Calu3 (cell line): ENCODE measurements around the gene TNFAIP3. TPM values are rescaled to one million over a fixed set of nuclear protein-coding genes. Genes with fewer than 3 reads are reported as not detected.

Experiments used
- BruUV-seq: library from RNA; stranded (reverse); fragments of 400-500 nt; replicated peaks from 2 replicates; lab custom pipeline; 2021; lab: Mats Ljungman, UMichigan
- CTCF ChIA-PET: fragments of 300-600 bp; sonication (Branson Sonifier 250); formaldehyde crosslinking; loops from one replicate; lab custom pipeline; 2022; ENCODE audit warnings: antibody characterized with exemption; lab: Charles Lee
- DNase-seq: peaks from one replicate; pipeline ENCODE4 v3.0.0; 2022
- H3K27ac Mint-ChIP-seq: one replicate; pipeline ENCODE4 v1.8.0; 2022; ENCODE audit warnings: mixed read lengths; ENCODE audit not compliant: unreplicated experiment
- H3K27me3 Mint-ChIP-seq: one replicate; pipeline ENCODE4 v1.8.0; 2022; ENCODE audit warnings: mixed read lengths; ENCODE audit not compliant: unreplicated experiment
- H3K36me3 Mint-ChIP-seq: one replicate; pipeline ENCODE4 v1.8.0; 2022; ENCODE audit warnings: mild to moderate bottlenecking, moderate library complexity, mixed read lengths; ENCODE audit not compliant: insufficient read depth, unreplicated experiment
- H3K4me1 Mint-ChIP-seq: one replicate; pipeline ENCODE4 v1.8.0; 2022; ENCODE audit warnings: mild to moderate bottlenecking, low read depth, mixed read lengths; ENCODE audit not compliant: unreplicated experiment
- H3K4me3 Mint-ChIP-seq: one replicate; pipeline ENCODE4 v1.8.0; 2022; ENCODE audit warnings: mild to moderate bottlenecking, low read depth, moderate library complexity, mixed read lengths; ENCODE audit not compliant: unreplicated experiment
- H3K9me3 Mint-ChIP-seq: one replicate; pipeline ENCODE4 v1.8.0; 2022; ENCODE audit warnings: low read depth, mixed read lengths; ENCODE audit not compliant: unreplicated experiment
- intact Hi-C: fragments of 100-400 bp; cut with micrococcal nuclease; formaldehyde crosslinking; loops from one replicate; pipeline ENCODE4 v1.10.0; 2022; ENCODE audit not compliant: unreplicated experiment
- total RNA-seq: library from RNA; stranded (reverse); gene quantifications from 2 replicates; pipeline ENCODE4 v1.2.3, GENCODE V29; 2022
- TF ChIP-seq, protein P1 (sequence below): fragments of 200-600 bp; IDR thresholded peaks from one replicate; pipeline ENCODE4 v1.8.0; 2022; ENCODE audit warnings: antibody characterized with exemption; ENCODE audit not compliant: unreplicated experiment

TNFAIP3 gene
- total RNA-seq, 1 experiment from 2014 or later, result 22.6 TPM

DNA sequence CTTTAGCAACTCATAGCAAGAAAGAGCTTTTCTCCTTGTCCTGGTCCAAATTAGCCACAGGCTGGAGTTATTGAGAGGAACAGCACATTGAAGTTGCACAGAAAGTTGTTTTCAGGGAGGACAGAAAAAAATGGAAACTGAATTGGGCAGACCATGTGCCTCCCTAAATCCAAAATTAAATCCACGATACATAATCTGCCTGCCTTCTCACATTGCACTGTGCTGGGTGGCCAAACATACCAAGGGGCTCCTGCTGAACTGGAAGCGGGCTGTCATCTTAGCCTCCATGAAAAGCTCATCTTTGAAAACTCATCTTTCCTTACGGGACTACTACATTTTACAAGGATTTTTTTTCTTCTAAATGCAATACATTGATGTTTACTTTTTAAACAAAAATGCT is 59.9 kb downstream of the TNFAIP3 start:
- H3K27ac Mint-ChIP-seq, result no peak overlapping the region
- H3K4me1 Mint-ChIP-seq, result peaks cover 21% of the 10 kb centered on the region
- peaks cover 4% of the 10 kb centered on the region for H3K36me3 Mint-ChIP-seq
- no peaks in the 10 kb centered on the region for H3K9me3 Mint-ChIP-seq
- no peak for DNase-seq
- BruUV-seq, result no TSS peak
- no peak overlapping the region for H3K4me3 Mint-ChIP-seq
- intact Hi-C loops, result no loop called here
- CTCF ChIA-PET, result no interaction called here
- TF ChIP-seq, protein P1, sequence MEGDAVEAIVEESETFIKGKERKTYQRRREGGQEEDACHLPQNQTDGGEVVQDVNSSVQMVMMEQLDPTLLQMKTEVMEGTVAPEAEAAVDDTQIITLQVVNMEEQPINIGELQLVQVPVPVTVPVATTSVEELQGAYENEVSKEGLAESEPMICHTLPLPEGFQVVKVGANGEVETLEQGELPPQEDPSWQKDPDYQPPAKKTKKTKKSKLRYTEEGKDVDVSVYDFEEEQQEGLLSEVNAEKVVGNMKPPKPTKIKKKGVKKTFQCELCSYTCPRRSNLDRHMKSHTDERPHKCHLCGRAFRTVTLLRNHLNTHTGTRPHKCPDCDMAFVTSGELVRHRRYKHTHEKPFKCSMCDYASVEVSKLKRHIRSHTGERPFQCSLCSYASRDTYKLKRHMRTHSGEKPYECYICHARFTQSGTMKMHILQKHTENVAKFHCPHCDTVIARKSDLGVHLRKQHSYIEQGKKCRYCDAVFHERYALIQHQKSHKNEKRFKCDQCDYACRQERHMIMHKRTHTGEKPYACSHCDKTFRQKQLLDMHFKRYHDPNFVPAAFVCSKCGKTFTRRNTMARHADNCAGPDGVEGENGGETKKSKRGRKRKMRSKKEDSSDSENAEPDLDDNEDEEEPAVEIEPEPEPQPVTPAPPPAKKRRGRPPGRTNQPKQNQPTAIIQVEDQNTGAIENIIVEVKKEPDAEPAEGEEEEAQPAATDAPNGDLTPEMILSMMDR, result no peak
- H3K27me3 Mint-ChIP-seq, result no peaks in the 10 kb centered on the region

DNA sequence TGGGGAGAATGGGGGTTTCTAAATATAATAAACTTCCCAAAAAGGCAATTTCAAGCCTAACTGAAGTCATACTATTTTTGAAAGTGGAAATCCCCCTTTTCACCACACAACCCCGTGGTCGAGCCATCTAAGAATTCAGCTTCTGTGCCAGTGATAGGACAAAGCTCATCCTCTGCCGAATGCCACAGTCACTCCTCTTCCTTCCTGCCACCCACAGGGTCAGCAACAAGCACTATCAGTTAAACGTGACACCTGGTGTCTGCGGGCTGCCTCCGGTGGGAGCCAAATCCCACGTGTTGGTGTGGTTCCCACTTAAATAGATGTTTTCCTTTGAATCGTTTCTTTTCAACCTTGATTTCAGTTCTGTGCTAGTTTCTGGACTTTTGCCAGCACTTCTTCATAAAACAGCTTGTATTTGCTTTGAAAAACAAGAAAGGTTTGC is 60.7 kb downstream of the TNFAIP3 start:
- Mint-ChIP-seq H3K27me3 (no peaks in the 10 kb centered on the region), H3K4me1 (peaks cover 21% of the 10 kb centered on the region), H3K4me3 (no peak overlapping the region), H3K36me3 (peaks cover 4% of the 10 kb centered on the region), H3K27ac (no peak overlapping the region), H3K9me3 (no peaks in the 10 kb centered on the region)
- no peak for DNase-seq
- CTCF ChIA-PET, result no interaction called here
- intact Hi-C loops, result no loop called here
- BruUV-seq, result no TSS peak
- TF ChIP-seq, protein P1, result no peak

DNA sequence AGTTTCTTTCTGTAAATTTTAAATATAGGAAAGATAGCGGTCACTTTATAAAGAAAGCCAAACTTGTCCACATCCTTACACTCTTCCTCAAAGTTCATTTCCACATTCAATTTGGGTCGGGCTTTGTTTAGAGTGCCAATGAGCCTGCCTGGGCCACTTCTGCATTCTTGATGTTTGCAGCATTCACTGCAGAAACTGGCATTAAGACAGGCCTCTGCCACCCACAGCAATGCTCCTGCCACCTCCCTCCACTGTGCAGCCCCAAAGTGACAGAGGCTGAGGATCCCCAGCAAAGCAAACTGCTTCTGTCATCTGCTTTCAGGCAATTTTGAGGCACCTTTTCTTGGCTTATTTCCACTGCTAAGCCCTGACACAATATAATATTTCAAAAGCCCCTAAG is 61.2 kb downstream of the TNFAIP3 start:
- CTCF ChIA-PET, result no interaction called here
- TF ChIP-seq, protein P1, result no peak
- no peaks in the 10 kb centered on the region for H3K27me3 Mint-ChIP-seq
- BruUV-seq, result no TSS peak
- peaks cover 21% of the 10 kb centered on the region for H3K4me1 Mint-ChIP-seq
- no peak overlapping the region for H3K27ac Mint-ChIP-seq
- DNase-seq, result no peak
- no peaks in the 10 kb centered on the region for H3K9me3 Mint-ChIP-seq
- peaks cover 4% of the 10 kb centered on the region for H3K36me3 Mint-ChIP-seq
- intact Hi-C loops, result no loop called here
- H3K4me3 Mint-ChIP-seq, result no peak overlapping the region

DNA sequence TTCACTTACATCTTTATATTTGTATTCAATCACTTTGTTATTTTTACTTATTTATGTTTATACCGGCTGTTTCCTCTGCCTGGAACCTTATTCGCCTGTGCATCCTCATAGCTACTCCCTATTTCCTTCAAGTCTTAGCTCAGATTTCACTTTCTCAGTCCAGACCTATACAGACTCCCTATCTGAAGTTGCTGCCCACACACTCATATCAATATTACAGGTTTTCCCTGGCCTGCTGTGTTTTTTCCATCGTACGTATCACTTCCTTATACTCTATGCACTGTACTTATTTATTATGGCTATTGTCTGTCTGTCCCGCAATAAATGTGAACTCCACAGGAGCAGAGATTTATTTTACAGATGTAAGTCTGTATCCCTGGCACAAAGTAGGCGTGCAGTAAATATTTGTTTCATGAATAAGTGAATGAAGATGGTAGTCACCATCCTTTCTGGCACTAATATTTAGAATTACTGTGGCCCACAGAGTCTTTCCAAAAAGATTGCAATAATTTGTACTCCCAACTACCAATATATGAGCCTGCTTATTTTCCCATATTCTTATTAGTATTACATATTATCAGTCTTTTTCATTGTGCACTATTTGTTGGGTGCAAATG is 64.9 kb downstream of the TNFAIP3 start:
- TF ChIP-seq, protein P1, result no peak
- Mint-ChIP-seq H3K9me3 (no peaks in the 10 kb centered on the region), H3K4me1 (peaks cover 12% of the 10 kb centered on the region), H3K27ac (no peak overlapping the region), H3K36me3 (no peaks in the 10 kb centered on the region), H3K27me3 (no peaks in the 10 kb centered on the region), H3K4me3 (no peak overlapping the region)
- BruUV-seq, result no TSS peak
- intact Hi-C loops, result no loop called here
- no peak for DNase-seq
- CTCF ChIA-PET, result no interaction called here

Other genes with a start within 250 kb of the TNFAIP3 start
- 96.5 and 103 TPM in 2 replicates for gene PERP, start 240.2 kb downstream of the TNFAIP3 start, total RNA-seq